ENCODE results near the gene SCN1A.
"Not testable (repeated sequence)": the region's sequence is repeated elsewhere in the genome, so short reads cannot be mapped to it uniquely, and the experiment has no call there.

Gene SCN1A

GRCh38 chr2:166127217-166128155 lies at the start of gene SCN1A:
TSS of gene SCN1A (minus strand) at chr2:166128020. CDS start at chr2:166073621, 54,399 bp downstream.
- no peak for DNase-seq (ENCODE audit: low read depth)

- no peak for DNase-seq (ENCODE audit: low read depth)
Observed at GRCh38 chr2:166173263-166173662, 45.4 kb upstream of the SCN1A start.

- no peak for DNase-seq (ENCODE audit: low read depth)
Observed at GRCh38 chr2:166171216-166171615, 43.4 kb upstream of the SCN1A start.

GRCh38 chr2:166170356-166170755 lies 42.5 kb upstream of the SCN1A start:
- no peak for DNase-seq (ENCODE audit: low read depth)

- no peak for DNase-seq (ENCODE audit: low read depth)
Observed at GRCh38 chr2:166167449-166167848, 39.6 kb upstream of the SCN1A start.

- DNase-seq (ENCODE audit: low read depth): no peak
Observed at GRCh38 chr2:166163775-166164174, 36.0 kb upstream of the SCN1A start.

GRCh38 chr2:166158546-166158945 lies 30.7 kb upstream of the SCN1A start:
- DNase-seq (ENCODE audit: low read depth): no peak

- no peak for DNase-seq (ENCODE audit: low read depth)
Observed at GRCh38 chr2:166157578-166157977, 29.8 kb upstream of the SCN1A start.

- no peak for DNase-seq (ENCODE audit: low read depth)
Observed at GRCh38 chr2:166156985-166157490, 29.2 kb upstream of the SCN1A start.

GRCh38 chr2:166155589-166155988 lies 27.8 kb upstream of the SCN1A start:
- DNase-seq (ENCODE audit: low read depth): no peak

- no peak for DNase-seq (ENCODE audit: low read depth)
Observed at GRCh38 chr2:166154685-166155338, 27.0 kb upstream of the SCN1A start.

GRCh38 chr2:166152064-166152463 lies 24.2 kb upstream of the SCN1A start:
- no peak for DNase-seq (ENCODE audit: low read depth)

- DNase-seq (ENCODE audit: low read depth): no peak
Observed at GRCh38 chr2:166148500-166149400, 20.9 kb upstream of the SCN1A start.

- no peak for DNase-seq (ENCODE audit: low read depth)
Observed at GRCh38 chr2:166147883-166148282, 20.1 kb upstream of the SCN1A start.

- no peak for DNase-seq (ENCODE audit: low read depth)
Observed at GRCh38 chr2:166144071-166144470, 16.3 kb upstream of the SCN1A start.

GRCh38 chr2:166140932-166141331 lies 13.1 kb upstream of the SCN1A start:
- DNase-seq (ENCODE audit: low read depth): no peak

- no peak for DNase-seq (ENCODE audit: low read depth)
Observed at GRCh38 chr2:166140475-166140874, 12.7 kb upstream of the SCN1A start.

- not testable (repeated sequence) for DNase-seq (ENCODE audit: low read depth)
Observed at GRCh38 chr2:166139479-166139878, 11.7 kb upstream of the SCN1A start.

- no peak for DNase-seq (ENCODE audit: low read depth)
Observed at GRCh38 chr2:166138667-166139066, 10.8 kb upstream of the SCN1A start.

- no peak for DNase-seq (ENCODE audit: low read depth)
Observed at GRCh38 chr2:166138144-166138543, 10.3 kb upstream of the SCN1A start.

- DNase-seq (ENCODE audit: low read depth): no peak
Observed at GRCh38 chr2:166137331-166137730, 9.5 kb upstream of the SCN1A start.

- no peak for DNase-seq (ENCODE audit: low read depth)
Observed at GRCh38 chr2:166135849-166136258, 8.0 kb upstream of the SCN1A start.

Measured in HS-27A (cell line).